Calu3 (cell line): Measurements from ENCODE around the gene SRRT. TPM values are rescaled to one million over a fixed set of nuclear protein-coding genes. Genes with fewer than 3 reads are reported as not detected.

Source experiments
- BruUV-seq: library from RNA; stranded (reverse); fragments of 400-500 nt; replicated peaks from 2 replicates; lab custom pipeline; 2021; lab: Mats Ljungman, UMichigan
- CTCF ChIA-PET: fragments of 300-600 bp; sonication (Branson Sonifier 250); formaldehyde crosslinking; loops from one replicate; lab custom pipeline; 2022; ENCODE audit warnings: antibody characterized with exemption; lab: Charles Lee
- DNase-seq: peaks from one replicate; pipeline ENCODE4 v3.0.0; 2022
- H3K27ac Mint-ChIP-seq: one replicate; pipeline ENCODE4 v1.8.0; 2022; ENCODE audit warnings: mixed read lengths; ENCODE audit not compliant: unreplicated experiment
- H3K27me3 Mint-ChIP-seq: one replicate; pipeline ENCODE4 v1.8.0; 2022; ENCODE audit warnings: mixed read lengths; ENCODE audit not compliant: unreplicated experiment
- H3K36me3 Mint-ChIP-seq: one replicate; pipeline ENCODE4 v1.8.0; 2022; ENCODE audit warnings: mild to moderate bottlenecking, moderate library complexity, mixed read lengths; ENCODE audit not compliant: insufficient read depth, unreplicated experiment
- H3K4me1 Mint-ChIP-seq: one replicate; pipeline ENCODE4 v1.8.0; 2022; ENCODE audit warnings: mild to moderate bottlenecking, low read depth, mixed read lengths; ENCODE audit not compliant: unreplicated experiment
- H3K4me3 Mint-ChIP-seq: one replicate; pipeline ENCODE4 v1.8.0; 2022; ENCODE audit warnings: mild to moderate bottlenecking, low read depth, moderate library complexity, mixed read lengths; ENCODE audit not compliant: unreplicated experiment
- H3K9me3 Mint-ChIP-seq: one replicate; pipeline ENCODE4 v1.8.0; 2022; ENCODE audit warnings: low read depth, mixed read lengths; ENCODE audit not compliant: unreplicated experiment
- intact Hi-C: fragments of 100-400 bp; cut with micrococcal nuclease; formaldehyde crosslinking; loops from one replicate; pipeline ENCODE4 v1.10.0; 2022; ENCODE audit not compliant: unreplicated experiment
- total RNA-seq: library from RNA; stranded (reverse); gene quantifications from 2 replicates; pipeline ENCODE4 v1.2.3, GENCODE V29; 2022
- TF ChIP-seq, protein P1 (sequence below): fragments of 200-600 bp; IDR thresholded peaks from one replicate; pipeline ENCODE4 v1.8.0; 2022; ENCODE audit warnings: antibody characterized with exemption; ENCODE audit not compliant: unreplicated experiment

SRRT gene
- total RNA-seq, 1 experiment from 2014 or later: 151 TPM

- no TSS peak for BruUV-seq
These were observed 48.2 kb upstream of the SRRT start for GRCh38 chr7:100826514-100827329.

GRCh38 chr7:100827330-100828226, 47.3 kb upstream of the SRRT start, which contains the start of gene EPHB4:
Gene EPHB4, minus strand, starts transcription at chr7:100827523. Its CDS starts 493 bp downstream, at chr7:100827030.
- peak; percentile 76 for DNase-seq
- TF ChIP-seq, protein P1, sequence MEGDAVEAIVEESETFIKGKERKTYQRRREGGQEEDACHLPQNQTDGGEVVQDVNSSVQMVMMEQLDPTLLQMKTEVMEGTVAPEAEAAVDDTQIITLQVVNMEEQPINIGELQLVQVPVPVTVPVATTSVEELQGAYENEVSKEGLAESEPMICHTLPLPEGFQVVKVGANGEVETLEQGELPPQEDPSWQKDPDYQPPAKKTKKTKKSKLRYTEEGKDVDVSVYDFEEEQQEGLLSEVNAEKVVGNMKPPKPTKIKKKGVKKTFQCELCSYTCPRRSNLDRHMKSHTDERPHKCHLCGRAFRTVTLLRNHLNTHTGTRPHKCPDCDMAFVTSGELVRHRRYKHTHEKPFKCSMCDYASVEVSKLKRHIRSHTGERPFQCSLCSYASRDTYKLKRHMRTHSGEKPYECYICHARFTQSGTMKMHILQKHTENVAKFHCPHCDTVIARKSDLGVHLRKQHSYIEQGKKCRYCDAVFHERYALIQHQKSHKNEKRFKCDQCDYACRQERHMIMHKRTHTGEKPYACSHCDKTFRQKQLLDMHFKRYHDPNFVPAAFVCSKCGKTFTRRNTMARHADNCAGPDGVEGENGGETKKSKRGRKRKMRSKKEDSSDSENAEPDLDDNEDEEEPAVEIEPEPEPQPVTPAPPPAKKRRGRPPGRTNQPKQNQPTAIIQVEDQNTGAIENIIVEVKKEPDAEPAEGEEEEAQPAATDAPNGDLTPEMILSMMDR: peak; percentile 42
- BruUV-seq: no TSS peak
- Mint-ChIP-seq H3K27me3 (no peaks in the 10 kb centered on the region), H3K9me3 (no peaks in the 10 kb centered on the region), H3K4me1 (peaks cover 39% of the 10 kb centered on the region), H3K4me3 (peak within 1 kb of the TSS; percentile 92), H3K36me3 (peaks cover 52% of the 10 kb centered on the region), H3K27ac (peak within 1 kb of the TSS; percentile 90)
- CTCF ChIA-PET: interaction anchor here (0.6 to 2.4 kb wide), 7 partner anchors 25 to 267 kb away, joined by 3 to 15 read pairs (median 4); partner anchors contain the start of genes POP7, SLC12A9 and UFSP1
- intact Hi-C loops: no loop called here

More at GRCh38 chr7:100826514-100827329, 48.2 kb upstream of the SRRT start:
- H3K27ac Mint-ChIP-seq: peak overlapping the region; percentile 85
- peaks cover 52% of the 10 kb centered on the region for H3K36me3 Mint-ChIP-seq
- CTCF ChIA-PET: interaction anchor here (0.6 to 2.4 kb wide), 9 partner anchors 25 to 724 kb away, joined by 3 to 15 read pairs (median 4); partner anchors contain the start of genes POP7 and SLC12A9
- intact Hi-C loops: loop anchor here (1.0 kb wide), 1 partner anchor 121 kb away; no protein-coding TSS in a partner anchor
- no peaks in the 10 kb centered on the region for H3K27me3 Mint-ChIP-seq
- no peaks in the 10 kb centered on the region for H3K9me3 Mint-ChIP-seq
- TF ChIP-seq, protein P1: no peak
- DNase-seq: no peak
- peaks cover 36% of the 10 kb centered on the region for H3K4me1 Mint-ChIP-seq
- peak overlapping the region; percentile 92 for H3K4me3 Mint-ChIP-seq

DNA sequence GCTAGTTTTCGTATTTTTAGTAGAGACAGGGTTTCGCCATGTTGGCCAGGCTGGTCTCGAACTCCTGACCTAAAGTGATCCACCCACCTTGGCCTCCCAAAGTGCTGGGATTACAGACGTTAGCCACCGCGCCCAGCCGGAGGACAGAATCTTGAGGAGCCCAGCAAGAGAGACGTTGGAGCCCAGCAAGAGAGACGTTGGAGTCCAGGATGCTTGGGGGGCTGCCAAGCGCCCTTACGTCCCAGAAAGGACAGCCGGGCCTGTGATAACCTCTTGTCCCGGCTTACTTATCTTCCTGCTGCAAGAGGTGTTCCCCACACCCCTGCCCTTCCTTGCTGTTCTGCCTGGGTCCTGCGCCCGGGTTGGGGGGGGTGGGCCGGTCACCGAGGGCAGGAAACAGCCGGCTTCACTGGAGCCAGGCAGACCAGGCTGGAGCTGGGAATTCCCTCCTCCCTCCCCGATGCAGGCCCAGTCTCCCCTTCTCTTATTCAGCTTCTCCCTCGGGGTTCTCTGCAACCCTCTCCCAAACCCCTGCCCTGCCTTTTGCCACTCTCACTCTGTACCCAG, 45.7 kb upstream of the SRRT start:
- Mint-ChIP-seq H3K36me3 (peaks cover 42% of the 10 kb centered on the region), H3K9me3 (no peaks in the 10 kb centered on the region), H3K4me3 (no peak overlapping the region), H3K27ac (no peak overlapping the region), H3K27me3 (no peaks in the 10 kb centered on the region), H3K4me1 (peaks cover 45% of the 10 kb centered on the region)
- CTCF ChIA-PET: interaction anchor here (2.1 kb wide), 1 partner anchor 23 kb away, joined by 15 read pairs; the partner anchor contains the start of gene SLC12A9
- TF ChIP-seq, protein P1: no peak
- intact Hi-C loops: no loop called here
- DNase-seq: no peak
- BruUV-seq: no TSS peak

GRCh38 chr7:100830396-100830795, 44.5 kb upstream of the SRRT start:
- H3K9me3 Mint-ChIP-seq: no peaks in the 10 kb centered on the region
- TF ChIP-seq, protein P1: no peak
- CTCF ChIA-PET: no interaction called here
- BruUV-seq: TSS peak; percentile 19
- no peak for DNase-seq
- H3K4me3 Mint-ChIP-seq: no peak overlapping the region
- H3K36me3 Mint-ChIP-seq: peaks cover 37% of the 10 kb centered on the region
- no peaks in the 10 kb centered on the region for H3K27me3 Mint-ChIP-seq
- H3K27ac Mint-ChIP-seq: no peak overlapping the region
- intact Hi-C loops: no loop called here
- peaks cover 45% of the 10 kb centered on the region for H3K4me1 Mint-ChIP-seq
